ENCODE results near the gene HMG20B.

GRCh38 chr19:3535563-3535965, 37.2 kb upstream of the HMG20B start:
- TF ChIP-seq TCF12 (IDR thresholded peaks at IDR 0.05; ENCODE audit: low read depth) (no peak), USF1 (IDR thresholded peaks at IDR 0.05) (no peak), RAD21 (IDR thresholded peaks at IDR 0.05; ENCODE audit: low read depth) (no peak), FOXM1 (IDR thresholded peaks at IDR 0.05; ENCODE audit: borderline replicate concordance, low read depth) (no peak), ZBTB7A (IDR thresholded peaks at IDR 0.05; ENCODE audit: low read depth) (no peak), TAF1 (IDR thresholded peaks at IDR 0.05; ENCODE audit: low read depth) (no peak), MAX (IDR thresholded peaks at IDR 0.05) (no peak), EGR1 (IDR thresholded peaks at IDR 0.05) (no peak), NFIC (IDR thresholded peaks at IDR 0.05) (no peak), CEBPB (IDR thresholded peaks at IDR 0.05) (no peak), EP300 (IDR thresholded peaks at IDR 0.05; ENCODE audit: borderline replicate concordance) (no peak), YY1 (IDR thresholded peaks at IDR 0.05; ENCODE audit: low read depth) (no peak)
